Measurements from ENCODE around the gene INPP5A. TPM values are rescaled to one million over a fixed set of nuclear protein-coding genes. Genes with fewer than 3 reads are reported as not detected.

INPP5A gene
- total and polyA plus RNA-seq, 2 donors (not counting 1 experiment from before 2014, with no cell fraction given), result 9.3 to 87.8 TPM

DNA sequence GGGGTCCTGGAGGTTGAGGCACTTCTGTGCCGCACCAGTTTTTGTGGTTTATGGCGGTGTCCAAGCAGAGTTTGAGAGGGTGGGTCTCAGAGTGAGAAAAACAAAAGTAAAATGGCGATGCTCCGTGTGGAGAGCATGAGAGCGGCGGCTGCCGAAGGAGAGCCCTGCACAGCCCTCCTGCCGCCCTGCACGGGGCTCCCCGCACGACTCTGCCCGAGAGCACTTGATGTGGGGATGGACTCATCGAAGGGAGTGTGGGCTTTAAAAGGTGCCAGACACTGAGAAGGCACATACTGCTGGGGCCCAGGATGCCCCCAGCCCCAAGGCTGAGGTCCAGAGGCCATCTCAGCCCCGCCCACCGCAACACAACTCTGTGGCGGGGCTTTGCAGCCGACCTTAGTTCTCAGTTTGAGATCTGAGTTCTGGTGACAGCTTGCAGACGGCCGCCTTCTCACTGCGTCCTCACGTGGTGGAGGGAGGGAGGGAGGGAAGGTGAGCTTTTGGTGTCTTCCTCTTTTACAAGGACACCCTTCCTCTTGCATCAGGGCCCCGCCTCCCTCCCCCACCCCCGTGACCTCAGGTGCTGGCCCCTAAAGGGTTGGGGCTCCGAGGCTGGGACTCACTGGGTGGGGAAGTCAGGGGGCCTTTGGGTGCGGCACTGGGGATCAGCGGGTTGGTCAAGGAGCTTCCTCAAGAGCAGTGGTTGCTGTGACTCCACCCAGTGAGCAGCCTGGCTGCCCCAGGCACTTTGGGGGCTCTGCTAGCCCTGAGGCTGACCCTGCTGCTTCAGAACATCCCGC lies 179.3 kb downstream of the INPP5A start:
- WGBS (ENCODE audit: insufficient coverage), result over 99% methylated on average over 19 of the region's 27 CpGs
- CTCF ChIA-PET, result no interaction called here
- Histone ChIP-seq H3K36me3 (replicated peaks in 1 of 2; ENCODE audit: control extremely low read depth in 1 of 2, control insufficient read depth in 1 of 2, extremely low read depth in 1 of 2, insufficient read depth in 2 of 2, low read length in 1 of 2) (peaks cover 0 to 12% of the 10 kb centered on the region in 2 experiments), H3K4me2 (replicated peaks; ENCODE audit: low read depth, low read length, poor library complexity, severe bottlenecking) (no peak overlapping the region), H3K4me1 (ENCODE audit: control insufficient read depth in 2 of 2, insufficient read depth in 2 of 2, low read length in 2 of 2) (no peaks in the 10 kb centered on the region), H3K27me3 (replicated peaks in 1 of 4; ENCODE audit: control extremely low read depth in 1 of 4, control insufficient read depth in 3 of 4, insufficient read depth in 4 of 4, low read length in 3 of 4) (no peaks in the 10 kb centered on the region), H4K20me1 (ENCODE audit: control insufficient read depth, insufficient read depth, low read length, poor library complexity, severe bottlenecking) (peaks cover 3% of the 10 kb centered on the region), H3K9ac (ENCODE audit: low read length) (no peak overlapping the region), H2AFZ (ENCODE audit: insufficient read depth, low read depth, low read length, poor library complexity, severe bottlenecking) (no peak overlapping the region), H3K79me2 (ENCODE audit: control insufficient read depth, insufficient read depth, low read length) (peaks cover 5% of the 10 kb centered on the region), H3K9me3 (ENCODE audit: control extremely low read depth in 1 of 3, control insufficient read depth in 2 of 3, insufficient read depth in 1 of 3, low read length in 2 of 3) (peaks cover 0 to 39% (median 0%) of the 10 kb centered on the region in 3 donors), H3K4me3 (ENCODE audit: control extremely low read depth in 1 of 5, extremely low read depth in 1 of 5, insufficient read depth in 1 of 5, low read depth in 2 of 5, low read length in 4 of 5) (no peak overlapping the region), H3K27ac (ENCODE audit: low read length in 2 of 2) (no peak overlapping the region)
- no peak for TF ChIP-seq EZH2 (IDR thresholded peaks at IDR 0.05; ENCODE audit: borderline replicate concordance, insufficient read depth, low read depth, low read length, poor library complexity, severe bottlenecking)
- TF ChIP-seq, protein P1, sequence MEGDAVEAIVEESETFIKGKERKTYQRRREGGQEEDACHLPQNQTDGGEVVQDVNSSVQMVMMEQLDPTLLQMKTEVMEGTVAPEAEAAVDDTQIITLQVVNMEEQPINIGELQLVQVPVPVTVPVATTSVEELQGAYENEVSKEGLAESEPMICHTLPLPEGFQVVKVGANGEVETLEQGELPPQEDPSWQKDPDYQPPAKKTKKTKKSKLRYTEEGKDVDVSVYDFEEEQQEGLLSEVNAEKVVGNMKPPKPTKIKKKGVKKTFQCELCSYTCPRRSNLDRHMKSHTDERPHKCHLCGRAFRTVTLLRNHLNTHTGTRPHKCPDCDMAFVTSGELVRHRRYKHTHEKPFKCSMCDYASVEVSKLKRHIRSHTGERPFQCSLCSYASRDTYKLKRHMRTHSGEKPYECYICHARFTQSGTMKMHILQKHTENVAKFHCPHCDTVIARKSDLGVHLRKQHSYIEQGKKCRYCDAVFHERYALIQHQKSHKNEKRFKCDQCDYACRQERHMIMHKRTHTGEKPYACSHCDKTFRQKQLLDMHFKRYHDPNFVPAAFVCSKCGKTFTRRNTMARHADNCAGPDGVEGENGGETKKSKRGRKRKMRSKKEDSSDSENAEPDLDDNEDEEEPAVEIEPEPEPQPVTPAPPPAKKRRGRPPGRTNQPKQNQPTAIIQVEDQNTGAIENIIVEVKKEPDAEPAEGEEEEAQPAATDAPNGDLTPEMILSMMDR (IDR thresholded peaks at IDR 0.05), result no peak
- DNase-seq (no peak), ATAC-seq (ENCODE audit: low read depth) (no peak)
- POLR2A ChIA-PET, result no interaction called here
- intact Hi-C loops (cut with micrococcal nuclease), result no loop called here
- H3K27me3 Mint-ChIP-seq, result no peaks in the 10 kb centered on the region
- no peaks in the 10 kb centered on the region for H3K4me1 Mint-ChIP-seq
- no peak overlapping the region for H3K4me3 Mint-ChIP-seq
- no peak overlapping the region for H3K27ac Mint-ChIP-seq
- H3K9me3 Mint-ChIP-seq (ENCODE audit: insufficient read depth), result no peaks in the 10 kb centered on the region

DNA sequence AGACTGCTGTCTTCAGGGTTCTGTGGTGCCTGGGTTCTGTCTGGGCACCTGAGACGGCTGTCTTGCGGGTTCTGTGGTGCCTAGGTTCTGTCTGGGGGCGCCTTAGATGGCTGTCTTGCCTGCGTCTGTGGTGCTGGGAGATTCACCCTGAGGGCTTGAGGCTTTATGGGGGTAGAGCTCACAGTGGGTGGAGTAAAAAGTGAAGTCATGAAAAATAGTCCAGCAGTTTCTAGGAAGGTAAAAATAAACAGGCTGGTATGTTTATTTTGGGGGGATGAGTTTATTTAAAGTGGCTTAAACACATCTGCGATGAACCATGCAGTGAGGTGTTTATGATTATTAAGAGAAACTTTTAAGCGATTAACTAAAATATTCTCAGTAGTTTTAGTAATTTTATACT lies 184.1 kb downstream of the INPP5A start:
- no peak for TF ChIP-seq EZH2 (IDR thresholded peaks at IDR 0.05; ENCODE audit: borderline replicate concordance, insufficient read depth, low read depth, low read length, poor library complexity, severe bottlenecking)
- TF ChIP-seq, protein P1 (IDR thresholded peaks at IDR 0.05), result no peak
- H3K4me2 ChIP-seq (replicated peaks; ENCODE audit: low read depth, low read length, poor library complexity, severe bottlenecking), result no peak overlapping the region
- ChIA-PET CTCF (no interaction called here), POLR2A (no interaction called here)
- intact Hi-C loops (cut with micrococcal nuclease), result no loop called here
- peaks cover 0 to 32% (median 0%) of the 10 kb centered on the region in 3 donors for H3K9me3 ChIP-seq (ENCODE audit: control extremely low read depth in 1 of 3, control insufficient read depth in 2 of 3, insufficient read depth in 1 of 3, low read length in 2 of 3)
- no peaks in the 10 kb centered on the region for H3K79me2 ChIP-seq (ENCODE audit: control insufficient read depth, insufficient read depth, low read length)
- peaks cover 0 to 10% of the 10 kb centered on the region in 2 experiments for H3K36me3 ChIP-seq (replicated peaks in 1 of 2; ENCODE audit: control extremely low read depth in 1 of 2, control insufficient read depth in 1 of 2, extremely low read depth in 1 of 2, insufficient read depth in 2 of 2, low read length in 1 of 2)
- no peak overlapping the region for H3K27ac ChIP-seq (ENCODE audit: low read length in 2 of 2)
- no peak overlapping the region for H3K9ac ChIP-seq (ENCODE audit: low read length)
- H2AFZ ChIP-seq (ENCODE audit: insufficient read depth, low read depth, low read length, poor library complexity, severe bottlenecking), result no peak overlapping the region
- Mint-ChIP-seq H3K4me3 (no peak overlapping the region), H3K4me1 (no peaks in the 10 kb centered on the region), H3K9me3 (ENCODE audit: insufficient read depth) (no peaks in the 10 kb centered on the region), H3K27ac (no peak overlapping the region), H3K27me3 (no peaks in the 10 kb centered on the region)
- no peaks in the 10 kb centered on the region for H3K27me3 ChIP-seq (replicated peaks in 1 of 4; ENCODE audit: control extremely low read depth in 1 of 4, control insufficient read depth in 3 of 4, insufficient read depth in 4 of 4, low read length in 3 of 4)
- ATAC-seq (ENCODE audit: low read depth) (no peak), DNase-seq (no peak)
- H4K20me1 ChIP-seq (ENCODE audit: control insufficient read depth, insufficient read depth, low read length, poor library complexity, severe bottlenecking), result no peaks in the 10 kb centered on the region
- H3K4me1 ChIP-seq (ENCODE audit: control insufficient read depth in 2 of 2, insufficient read depth in 2 of 2, low read length in 2 of 2), result no peaks in the 10 kb centered on the region
- 87% methylated on average over 4 of the region's 6 CpGs for WGBS (ENCODE audit: insufficient coverage)
- H3K4me3 ChIP-seq (ENCODE audit: control extremely low read depth in 1 of 5, extremely low read depth in 1 of 5, insufficient read depth in 1 of 5, low read depth in 2 of 5, low read length in 4 of 5), result no peak overlapping the region
